Endodermal cell (in vitro differentiated cells): ENCODE data around the gene SLC5A11. TPM values are rescaled to one million over a fixed set of nuclear protein-coding genes. Genes with fewer than 3 reads are reported as not detected.

Experiments used
- DNase-seq: peaks from one replicate; pipeline ENCODE4 v3.0.0-alpha.2; 2017
- H3K27ac ChIP-seq: 2 replicates; pipeline ENCODE4 v1.5.1; 2013; ENCODE audit warnings: mild to moderate bottlenecking, low read depth, low read length, moderate library complexity
- H3K27me3 ChIP-seq: 2 replicates; pipeline ENCODE4 v1.6.1; 2013; ENCODE audit warnings: mild to moderate bottlenecking, low read length, moderate library complexity; ENCODE audit not compliant: insufficient read depth, control insufficient read depth, poor library complexity, severe bottlenecking
- H3K36me3 ChIP-seq: 2 replicates; pipeline ENCODE4 v1.7.0; 2013; ENCODE audit warnings: mild to moderate bottlenecking, low read length, moderate library complexity; ENCODE audit not compliant: control insufficient read depth, insufficient read depth
- H3K4me1 ChIP-seq: one replicate; pipeline ENCODE4 v1.7.0; 2013; ENCODE audit warnings: low read length; ENCODE audit not compliant: control insufficient read depth, insufficient read depth
- H3K4me3 ChIP-seq: 2 replicates; pipeline ENCODE4 v1.5.1; 2013; ENCODE audit warnings: mild to moderate bottlenecking, low read length, moderate library complexity
- H3K9ac ChIP-seq: 2 replicates; pipeline ENCODE4 v1.6.1; 2013; ENCODE audit warnings: mild to moderate bottlenecking, low read length, moderate library complexity; ENCODE audit not compliant: poor library complexity, severe bottlenecking; ENCODE audit errors: extremely low read depth
- H3K9me3 ChIP-seq: 2 replicates; pipeline ENCODE4 v1.6.1; 2013; ENCODE audit warnings: mild to moderate bottlenecking, low read length, moderate library complexity; ENCODE audit not compliant: control insufficient read depth
- H3K27ac Mint-ChIP-seq: 2 replicates; pipeline ENCODE4 v1.8.0; 2020; ENCODE audit warnings: mixed read lengths
- H3K27me3 Mint-ChIP-seq: 2 replicates; pipeline ENCODE4 v1.8.0; 2021; ENCODE audit warnings: mild to moderate bottlenecking, mixed read lengths; ENCODE audit not compliant: insufficient read depth
- H3K36me3 Mint-ChIP-seq: 2 replicates; pipeline ENCODE4 v1.8.0; 2020; ENCODE audit warnings: low read depth, mixed read lengths
- H3K4me1 Mint-ChIP-seq: 2 replicates; pipeline ENCODE4 v1.8.0; 2020; ENCODE audit warnings: mixed read lengths
- H3K4me3 Mint-ChIP-seq: 2 replicates; pipeline ENCODE4 v1.8.0; 2020; ENCODE audit warnings: mild to moderate bottlenecking, moderate library complexity, mixed read lengths
- H3K9me3 Mint-ChIP-seq: 2 replicates; pipeline ENCODE4 v1.8.0; 2020; ENCODE audit warnings: mild to moderate bottlenecking, mixed read lengths
- WGBS, 2 experiments: methylation state at CpG; one replicate each; pipeline versions ENCODE4 v1.1.5 to v1.1.7; 2013; ENCODE audit warnings: missing lambda C conversion rate in 2 of 2, mixed read lengths in 1 of 2; ENCODE audit not compliant: insufficient coverage in 1 of 2, insufficient read length in 1 of 2; 5-methylcytosine and 5-hydroxymethylcytosine counted together
- long read RNA-seq, 4 experiments: library from polyadenylated mRNA in 2 of 4; library from RNA in 1 of 4; library from capped mRNA in 1 of 4; stranded (forward) in 3 of 4; unstranded in 1 of 4; transcript quantifications; one replicate each; pipeline ENCODE4 v2.0.0, GENCODE V29; 2020 to 2021; ENCODE audit warnings: inconsistent platforms in 1 of 4
- polyA plus RNA-seq, 2 experiments: library from polyadenylated mRNA; stranded (reverse); fragments of 50-300 nt; gene quantifications; one replicate each; pipeline ENCODE4 v1.2.3, GENCODE V29; 2013
- total RNA-seq, 2 donors: library from RNA; stranded (reverse); fragmentation: NEBNext Ultra II Directional in 1 of 2; extraction: Animal tissue kit (Norgen Biotek cat#: 25700) in 1 of 2; gene quantifications; 2 replicates in 1 of 2; 3 replicates in 1 of 2; pipeline ENCODE4 v1.2.1, GENCODE V29; 2021
- TF ChIP-seq, protein P1 (sequence below): fragments of 200-600 bp; sonication (generic); conservative IDR thresholded peaks from 2 replicates; pipeline ENCODE4 v1.5.0; 2021; ENCODE audit warnings: antibody characterized with exemption, mild to moderate bottlenecking

Gene SLC5A11
- total RNA-seq, result under 1 TPM in 1 of 2 donors, not detected in 1; 0.29 TPM
- polyA plus RNA-seq (2013, experiment 1 of 2), result not detected
- polyA plus RNA-seq (2013, experiment 2 of 2), result not detected
- long read RNA-seq, experiment 1, result 0 reads
- long read RNA-seq, experiment 2, partial matches to known transcripts, result 0 of 1 reads
- long read RNA-seq, experiment 2, other reads (novel, unspliced or antisense), result 1 of 1 reads
- long read RNA-seq, experiment 3, result 0 reads
- long read RNA-seq, experiment 4, result 0 reads

DNA sequence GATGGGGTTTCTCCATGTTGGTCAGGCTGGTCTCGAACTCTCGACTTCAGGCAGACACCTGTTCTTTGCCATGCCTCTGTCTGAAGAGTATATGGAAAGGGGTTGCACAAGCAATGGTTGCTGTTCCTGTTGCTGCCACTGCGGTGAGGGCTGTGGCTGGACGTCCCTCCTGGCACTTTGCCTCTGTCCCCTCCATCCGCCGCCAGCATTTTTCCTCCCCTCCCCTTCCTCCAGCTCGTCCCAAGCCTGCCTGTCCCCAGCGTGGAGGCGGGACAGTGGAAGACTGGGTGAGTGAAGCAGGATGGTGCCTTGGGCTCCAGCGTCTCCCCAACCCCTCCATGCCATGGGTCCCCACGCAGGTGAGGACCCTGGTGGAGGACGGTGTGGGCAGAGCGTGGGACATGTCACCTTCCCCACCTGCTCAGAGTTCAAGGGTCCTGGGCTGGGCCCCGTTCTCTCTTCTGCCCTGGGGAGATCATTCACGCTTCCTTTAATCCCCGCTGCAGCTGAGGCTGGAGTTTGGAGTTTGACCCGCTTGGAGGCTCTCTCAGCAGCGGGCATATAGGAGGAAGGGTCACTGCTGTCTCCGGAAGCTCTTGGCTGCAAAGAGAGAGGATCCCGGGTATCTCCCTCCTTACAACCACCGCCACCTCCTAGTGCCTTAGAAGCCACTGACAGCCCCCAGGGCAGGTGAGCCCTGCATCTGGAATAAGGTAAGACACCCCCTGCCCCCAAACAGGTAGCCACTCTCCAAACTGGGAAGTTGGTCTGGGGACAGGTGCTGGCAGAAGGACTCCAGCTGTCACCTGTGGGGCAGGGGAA, at the start of gene SLC5A11:
SLC5A11 (plus strand) TSS at position 238 of the 822 bp plus-strand sequence. CDS start 12,681 bp downstream, outside the sequence.
- no peaks in the 10 kb centered on the region for H3K27me3 ChIP-seq

DNA sequence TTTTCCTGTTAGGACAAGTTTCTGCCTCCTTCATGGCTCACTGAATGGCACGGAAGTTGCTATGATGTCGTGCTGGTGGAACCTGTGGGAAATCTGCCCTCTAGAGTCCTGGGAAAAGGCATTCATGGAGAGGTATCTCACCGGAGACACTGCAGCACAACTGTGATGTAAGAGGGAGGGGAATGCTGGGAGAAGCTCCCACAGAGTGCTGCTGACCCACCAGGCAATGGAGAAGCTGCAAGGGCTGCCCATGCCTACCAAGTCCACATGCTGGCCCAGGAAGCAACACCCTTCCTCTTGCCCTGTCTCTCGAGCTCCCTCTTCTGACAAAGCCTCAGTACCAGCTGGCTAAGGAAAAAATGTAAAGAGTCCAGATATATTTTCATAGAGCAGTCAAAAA, 45.2 kb upstream of the SLC5A11 start:
- Mint-ChIP-seq H3K9me3 (no peaks in the 10 kb centered on the region), H3K4me3 (no peak overlapping the region), H3K4me1 (peaks cover 4% of the 10 kb centered on the region), H3K36me3 (peaks cover 83% of the 10 kb centered on the region), H3K27ac (peak overlapping the region; percentile 48), H3K27me3 (no peaks in the 10 kb centered on the region)
- WGBS, 2 experiments, result 92 to 94% methylated on average over 3 to 4 of the region's 4 CpGs
- H3K27ac ChIP-seq, result no peak overlapping the region
- DNase-seq, result peak; percentile 56
- no peak overlapping the region for H3K9ac ChIP-seq
- H3K36me3 ChIP-seq, result peaks cover 98% of the 10 kb centered on the region
- no peaks in the 10 kb centered on the region for H3K9me3 ChIP-seq
- no peak overlapping the region for H3K4me3 ChIP-seq
- TF ChIP-seq, protein P1, sequence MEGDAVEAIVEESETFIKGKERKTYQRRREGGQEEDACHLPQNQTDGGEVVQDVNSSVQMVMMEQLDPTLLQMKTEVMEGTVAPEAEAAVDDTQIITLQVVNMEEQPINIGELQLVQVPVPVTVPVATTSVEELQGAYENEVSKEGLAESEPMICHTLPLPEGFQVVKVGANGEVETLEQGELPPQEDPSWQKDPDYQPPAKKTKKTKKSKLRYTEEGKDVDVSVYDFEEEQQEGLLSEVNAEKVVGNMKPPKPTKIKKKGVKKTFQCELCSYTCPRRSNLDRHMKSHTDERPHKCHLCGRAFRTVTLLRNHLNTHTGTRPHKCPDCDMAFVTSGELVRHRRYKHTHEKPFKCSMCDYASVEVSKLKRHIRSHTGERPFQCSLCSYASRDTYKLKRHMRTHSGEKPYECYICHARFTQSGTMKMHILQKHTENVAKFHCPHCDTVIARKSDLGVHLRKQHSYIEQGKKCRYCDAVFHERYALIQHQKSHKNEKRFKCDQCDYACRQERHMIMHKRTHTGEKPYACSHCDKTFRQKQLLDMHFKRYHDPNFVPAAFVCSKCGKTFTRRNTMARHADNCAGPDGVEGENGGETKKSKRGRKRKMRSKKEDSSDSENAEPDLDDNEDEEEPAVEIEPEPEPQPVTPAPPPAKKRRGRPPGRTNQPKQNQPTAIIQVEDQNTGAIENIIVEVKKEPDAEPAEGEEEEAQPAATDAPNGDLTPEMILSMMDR, result peak; percentile 45
- H3K4me1 ChIP-seq, result no peaks in the 10 kb centered on the region
- no peaks in the 10 kb centered on the region for H3K27me3 ChIP-seq

More for the DNA sequence above, at the start of gene SLC5A11:
- no peak for DNase-seq
- H3K27me3 Mint-ChIP-seq, result no peaks in the 10 kb centered on the region
- no peak within 1 kb of the TSS for H3K4me3 Mint-ChIP-seq
- Histone ChIP-seq H3K4me3 (no peak within 1 kb of the TSS), H3K27ac (no peak within 1 kb of the TSS), H3K9me3 (no peaks in the 10 kb centered on the region), H3K4me1 (no peaks in the 10 kb centered on the region), H3K9ac (no peak within 1 kb of the TSS), H3K36me3 (no peaks in the 10 kb centered on the region)
- no peak within 1 kb of the TSS for H3K27ac Mint-ChIP-seq
- H3K9me3 Mint-ChIP-seq, result no peaks in the 10 kb centered on the region
- peaks cover 5% of the 10 kb centered on the region for H3K4me1 Mint-ChIP-seq
- WGBS, 2 experiments, result 88 to 93% methylated on average over 3 to 21 of the region's 21 CpGs
- no peaks in the 10 kb centered on the region for H3K36me3 Mint-ChIP-seq
- TF ChIP-seq, protein P1, result no peak

DNA sequence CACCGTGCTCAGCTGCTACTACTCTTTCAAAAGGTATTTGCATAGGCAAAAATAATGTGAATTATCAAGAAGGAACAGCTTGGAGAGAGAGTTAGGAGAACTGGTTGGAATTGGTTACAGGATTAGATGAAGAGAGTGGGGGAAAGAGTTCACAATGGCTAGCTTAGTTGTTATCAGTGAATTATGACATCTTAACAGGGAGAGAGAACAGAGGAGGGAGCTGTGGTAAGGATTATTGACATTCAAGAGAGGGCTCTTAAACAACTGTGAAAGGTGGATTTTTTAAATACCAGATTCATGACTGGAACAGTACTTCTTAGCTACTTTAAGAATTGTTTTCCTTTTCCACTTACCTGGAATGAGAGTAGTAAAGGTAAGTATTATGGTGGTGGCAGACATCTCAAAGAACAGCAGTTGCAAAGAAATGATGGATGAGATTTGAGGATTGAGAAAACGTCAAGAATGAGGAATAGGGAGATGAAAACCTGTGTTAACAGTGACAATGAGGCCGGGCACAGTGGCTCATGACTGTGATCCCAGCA, 43.9 kb upstream of the SLC5A11 start:
- Histone ChIP-seq H3K36me3 (peaks cover 98% of the 10 kb centered on the region), H3K9ac (no peak overlapping the region), H3K27ac (no peak overlapping the region), H3K27me3 (no peaks in the 10 kb centered on the region), H3K4me1 (no peaks in the 10 kb centered on the region), H3K9me3 (no peaks in the 10 kb centered on the region), H3K4me3 (no peak overlapping the region)
- Mint-ChIP-seq H3K9me3 (no peaks in the 10 kb centered on the region), H3K36me3 (peaks cover 87% of the 10 kb centered on the region), H3K27ac (peak overlapping the region; percentile 32), H3K4me1 (peaks cover 4% of the 10 kb centered on the region), H3K4me3 (no peak overlapping the region), H3K27me3 (no peaks in the 10 kb centered on the region)
- 91 to 100% methylated on average over 3 of the region's 3 CpGs for WGBS, 2 experiments
- no peak for DNase-seq
- TF ChIP-seq, protein P1, result no peak
